KMS-11 (cell line): ENCODE measurements around the gene PROM1.

Experiments
- H2AFZ ChIP-seq: fragments of 200-600 bp; sonication (generic); 2 replicates; pipeline ENCODE4 v1.6.1; 2016; ENCODE audit warnings: antibody characterized with exemption, mixed run types, low read depth
- H3K27ac ChIP-seq: fragments of 200-600 bp; sonication (generic); 2 replicates; pipeline ENCODE4 v1.6.1; 2016; ENCODE audit warnings: mild to moderate bottlenecking, mixed run types
- H3K27me3 ChIP-seq: fragments of 200-600 bp; sonication (generic); 2 replicates; pipeline ENCODE4 v1.6.1; 2017; ENCODE audit warnings: mild to moderate bottlenecking, low read depth, mixed run types, moderate library complexity; ENCODE audit not compliant: insufficient read depth
- H3K36me3 ChIP-seq: fragments of 200-600 bp; sonication (generic); 2 replicates; pipeline ENCODE4 v1.6.1; 2017; ENCODE audit warnings: mild to moderate bottlenecking, mixed run types; ENCODE audit not compliant: insufficient read depth
- H3K4me1 ChIP-seq: fragments of 200-600 bp; sonication (generic); 2 replicates; pipeline ENCODE4 v1.6.1; 2016; ENCODE audit warnings: mild to moderate bottlenecking, low read depth, mixed run types; ENCODE audit not compliant: poor library complexity, severe bottlenecking
- H3K4me2 ChIP-seq: fragments of 200-600 bp; sonication (generic); 2 replicates; pipeline ENCODE4 v1.7.0; 2016; ENCODE audit warnings: mild to moderate bottlenecking, mixed run types
- H3K4me3 ChIP-seq: fragments of 200-600 bp; sonication (generic); IDR thresholded peaks from 2 replicates; pipeline ENCODE4 v1.6.1; 2017; ENCODE audit warnings: low read depth, low read length, mixed read lengths; ENCODE audit not compliant: insufficient read depth
- H3K79me2 ChIP-seq: fragments of 200-600 bp; sonication (generic); 2 replicates; pipeline ENCODE4 v1.6.1; 2016; ENCODE audit warnings: low read depth, mixed run types; ENCODE audit not compliant: insufficient read depth
- H3K9ac ChIP-seq: fragments of 200-600 bp; sonication (generic); 2 replicates; pipeline ENCODE4 v1.6.1; 2016; ENCODE audit warnings: mild to moderate bottlenecking, mixed run types
- H4K20me1 ChIP-seq: fragments of 200-600 bp; sonication (generic); 2 replicates; pipeline ENCODE4 v1.6.1; 2016; ENCODE audit warnings: mild to moderate bottlenecking, mixed run types; ENCODE audit not compliant: insufficient read depth
- CTCF ChIP-seq: fragments of 200-600 bp; sonication (generic); conservative IDR thresholded peaks from 2 replicates; pipeline ENCODE4 v1.6.1; 2017; ENCODE audit warnings: low read depth, mild to moderate bottlenecking, antibody characterized with exemption, low read length, moderate library complexity, mixed read lengths

Gene PROM1

GRCh38 chr4:16117164-16117563, 33.3 kb upstream of the PROM1 start:
- Histone ChIP-seq H3K27me3 (no peaks in the 10 kb centered on the region), H4K20me1 (no peaks in the 10 kb centered on the region), H3K27ac (no peak overlapping the region), H3K36me3 (no peaks in the 10 kb centered on the region), H3K9ac (no peak overlapping the region), H3K4me3 (no peak overlapping the region), H3K79me2 (no peaks in the 10 kb centered on the region), H3K4me2 (no peak overlapping the region), H2AFZ (no peak overlapping the region), H3K4me1 (no peaks in the 10 kb centered on the region)
- TF ChIP-seq CTCF: no peak

- H3K27ac ChIP-seq: no peak overlapping the region
- TF ChIP-seq CTCF: no peak
- H2AFZ ChIP-seq: no peak overlapping the region
- no peaks in the 10 kb centered on the region for H3K27me3 ChIP-seq
- H3K9ac ChIP-seq: no peak overlapping the region
- no peaks in the 10 kb centered on the region for H4K20me1 ChIP-seq
- H3K4me3 ChIP-seq: no peak overlapping the region
- H3K36me3 ChIP-seq: no peaks in the 10 kb centered on the region
- no peak overlapping the region for H3K4me2 ChIP-seq
- H3K4me1 ChIP-seq: no peaks in the 10 kb centered on the region
- H3K79me2 ChIP-seq: no peaks in the 10 kb centered on the region
Measured at GRCh38 chr4:16116493-16116990, 32.7 kb upstream of the PROM1 start.

- H3K36me3 ChIP-seq: no peaks in the 10 kb centered on the region
- H3K9ac ChIP-seq: no peak overlapping the region
- H3K4me1 ChIP-seq: no peaks in the 10 kb centered on the region
- H3K4me2 ChIP-seq: no peak overlapping the region
- no peaks in the 10 kb centered on the region for H3K27me3 ChIP-seq
- no peak overlapping the region for H3K27ac ChIP-seq
- H2AFZ ChIP-seq: no peak overlapping the region
- no peak overlapping the region for H3K4me3 ChIP-seq
- no peak for TF ChIP-seq CTCF
- no peaks in the 10 kb centered on the region for H3K79me2 ChIP-seq
- no peaks in the 10 kb centered on the region for H4K20me1 ChIP-seq
Measured at GRCh38 chr4:16116019-16116418, 32.2 kb upstream of the PROM1 start.

- TF ChIP-seq CTCF: no peak
- no peaks in the 10 kb centered on the region for H4K20me1 ChIP-seq
- no peaks in the 10 kb centered on the region for H3K4me1 ChIP-seq
Measured at GRCh38 chr4:16114546-16114945, 30.7 kb upstream of the PROM1 start.

GRCh38 chr4:16113741-16114140, 29.9 kb upstream of the PROM1 start:
- Histone ChIP-seq H3K79me2 (no peaks in the 10 kb centered on the region), H3K4me2 (no peak overlapping the region), H3K4me1 (no peaks in the 10 kb centered on the region), H3K27me3 (no peaks in the 10 kb centered on the region), H2AFZ (no peak overlapping the region), H3K9ac (no peak overlapping the region), H3K36me3 (no peaks in the 10 kb centered on the region), H4K20me1 (no peaks in the 10 kb centered on the region), H3K27ac (no peak overlapping the region), H3K4me3 (no peak overlapping the region)
- no peak for TF ChIP-seq CTCF

More at GRCh38 chr4:16114546-16114945, 30.7 kb upstream of the PROM1 start:
- no peak overlapping the region for H2AFZ ChIP-seq
- no peak overlapping the region for H3K27ac ChIP-seq
- H3K36me3 ChIP-seq: no peaks in the 10 kb centered on the region
- H3K27me3 ChIP-seq: no peaks in the 10 kb centered on the region
- H3K9ac ChIP-seq: no peak overlapping the region
- H3K79me2 ChIP-seq: no peaks in the 10 kb centered on the region
- H3K4me3 ChIP-seq: no peak overlapping the region
- no peak overlapping the region for H3K4me2 ChIP-seq
